ENCODE results near the gene NUBPL.
"Not testable (repeated sequence)": the region's sequence is repeated elsewhere in the genome, so short reads cannot be mapped to it uniquely, and the experiment has no call there.

The NUBPL gene

DNA sequence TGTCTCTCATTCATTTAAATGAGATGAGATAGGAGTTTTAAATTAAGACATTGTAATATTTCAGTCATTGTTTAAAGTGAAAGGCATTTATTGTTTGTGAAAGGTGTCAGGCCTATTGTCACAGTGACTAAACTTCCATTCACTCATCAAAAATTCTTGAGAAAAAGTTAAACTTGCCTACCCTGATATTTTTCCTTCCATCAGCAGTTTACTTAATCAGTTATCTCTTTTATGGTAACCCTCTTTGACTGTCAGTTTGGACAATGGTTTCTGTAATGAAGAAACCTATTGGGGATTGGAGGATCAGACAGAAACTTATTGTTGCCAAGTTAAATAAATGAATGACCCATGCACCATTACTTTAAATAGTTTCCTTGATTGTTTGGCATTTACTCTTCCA, 241.6 kb downstream of the NUBPL start:
- H3K4me1 Mint-ChIP-seq: no peaks in the 10 kb centered on the region
- peaks cover 27% of the 10 kb centered on the region for H3K36me3 Mint-ChIP-seq (ENCODE audit: low read depth)
- H3K9me3 Mint-ChIP-seq: peaks cover 9% of the 10 kb centered on the region
- H3K4me3 Mint-ChIP-seq: no peak overlapping the region
- no peaks in the 10 kb centered on the region for H3K27me3 Mint-ChIP-seq (ENCODE audit: low read depth)
- H3K27ac Mint-ChIP-seq: no peak overlapping the region
- TF ChIP-seq, protein P1, sequence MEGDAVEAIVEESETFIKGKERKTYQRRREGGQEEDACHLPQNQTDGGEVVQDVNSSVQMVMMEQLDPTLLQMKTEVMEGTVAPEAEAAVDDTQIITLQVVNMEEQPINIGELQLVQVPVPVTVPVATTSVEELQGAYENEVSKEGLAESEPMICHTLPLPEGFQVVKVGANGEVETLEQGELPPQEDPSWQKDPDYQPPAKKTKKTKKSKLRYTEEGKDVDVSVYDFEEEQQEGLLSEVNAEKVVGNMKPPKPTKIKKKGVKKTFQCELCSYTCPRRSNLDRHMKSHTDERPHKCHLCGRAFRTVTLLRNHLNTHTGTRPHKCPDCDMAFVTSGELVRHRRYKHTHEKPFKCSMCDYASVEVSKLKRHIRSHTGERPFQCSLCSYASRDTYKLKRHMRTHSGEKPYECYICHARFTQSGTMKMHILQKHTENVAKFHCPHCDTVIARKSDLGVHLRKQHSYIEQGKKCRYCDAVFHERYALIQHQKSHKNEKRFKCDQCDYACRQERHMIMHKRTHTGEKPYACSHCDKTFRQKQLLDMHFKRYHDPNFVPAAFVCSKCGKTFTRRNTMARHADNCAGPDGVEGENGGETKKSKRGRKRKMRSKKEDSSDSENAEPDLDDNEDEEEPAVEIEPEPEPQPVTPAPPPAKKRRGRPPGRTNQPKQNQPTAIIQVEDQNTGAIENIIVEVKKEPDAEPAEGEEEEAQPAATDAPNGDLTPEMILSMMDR (IDR thresholded peaks at IDR 0.05; ENCODE audit: unreplicated experiment in 3 of 3): no peak

DNA sequence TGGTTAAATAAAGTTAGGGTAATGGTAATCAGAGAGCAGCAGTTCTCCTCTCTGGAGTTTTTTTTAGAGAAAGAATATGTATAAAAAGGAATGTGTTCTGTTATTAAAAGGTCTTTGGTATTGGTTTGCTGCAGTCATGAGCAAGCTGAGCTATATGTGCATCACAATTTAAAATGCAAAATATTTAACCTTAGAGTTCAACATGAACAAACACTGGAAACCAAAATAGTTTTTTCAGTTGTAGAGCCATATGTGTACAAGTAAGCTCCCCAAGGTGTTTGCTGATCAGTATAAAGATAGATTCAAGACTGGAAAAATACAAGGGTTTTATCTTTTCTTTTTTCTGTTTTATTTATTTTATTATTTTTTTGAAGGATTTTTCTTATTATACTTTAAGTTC, 245.0 kb downstream of the NUBPL start:
- TF ChIP-seq, protein P1 (IDR thresholded peaks at IDR 0.05; ENCODE audit: unreplicated experiment in 3 of 3): no peak
- Mint-ChIP-seq H3K27me3 (ENCODE audit: low read depth) (no peaks in the 10 kb centered on the region), H3K4me3 (no peak overlapping the region), H3K36me3 (ENCODE audit: low read depth) (peaks cover 38% of the 10 kb centered on the region), H3K9me3 (peaks cover 20% of the 10 kb centered on the region), H3K4me1 (no peaks in the 10 kb centered on the region), H3K27ac (no peak overlapping the region)

DNA sequence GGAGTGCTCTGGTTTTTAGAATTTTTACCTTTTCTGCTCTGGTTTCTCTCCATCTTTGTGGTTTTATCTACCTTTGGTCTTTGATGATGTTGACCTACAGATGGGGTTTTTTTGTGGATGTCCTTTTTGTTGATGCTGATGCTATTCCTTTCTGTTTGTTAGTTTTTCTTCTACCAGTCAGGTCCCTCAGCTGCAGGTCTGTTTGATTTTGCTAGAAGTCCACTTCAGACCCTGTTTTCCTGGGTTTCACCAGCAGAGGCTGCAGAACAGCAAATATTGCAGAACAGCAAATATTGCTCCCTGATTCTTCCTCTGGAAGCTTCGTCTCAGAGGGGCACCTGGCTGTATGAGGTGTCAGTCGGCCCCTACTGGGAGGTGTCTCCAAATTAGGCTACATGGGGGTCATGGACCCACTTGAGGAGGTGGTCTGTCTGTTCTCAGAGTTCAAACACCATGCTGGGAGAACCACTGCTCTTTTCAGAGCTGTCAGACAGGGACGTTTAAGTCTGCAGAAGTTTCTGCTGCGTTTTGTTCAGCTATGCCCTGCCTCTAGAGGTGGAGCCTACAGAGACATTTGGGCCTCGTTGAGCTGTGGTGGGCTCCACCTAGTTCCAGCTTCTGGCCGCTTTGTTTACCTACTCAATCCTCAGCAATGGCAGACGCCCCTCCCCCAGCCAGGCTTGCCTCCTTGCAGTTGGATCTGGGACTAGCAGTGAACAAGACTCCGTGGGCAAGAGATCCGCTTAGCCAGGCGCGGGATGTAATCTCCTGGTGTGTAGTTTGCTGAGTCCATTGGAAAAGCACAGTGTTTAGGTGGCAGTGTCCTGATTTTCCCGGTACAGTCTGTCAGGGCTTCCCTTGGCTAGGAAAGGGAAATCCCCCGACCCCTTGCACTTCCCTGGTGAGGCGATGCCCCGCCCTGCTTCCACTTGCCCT, 250.8 kb downstream of the NUBPL start:
- H3K4me1 Mint-ChIP-seq; H3K27ac Mint-ChIP-seq; H3K27me3 Mint-ChIP-seq (ENCODE audit: low read depth); H3K4me3 Mint-ChIP-seq: not testable (repeated sequence)
- peaks cover 80% of the 10 kb centered on the region for H3K36me3 Mint-ChIP-seq (ENCODE audit: low read depth)
- H3K9me3 Mint-ChIP-seq: peaks cover 63% of the 10 kb centered on the region

DNA sequence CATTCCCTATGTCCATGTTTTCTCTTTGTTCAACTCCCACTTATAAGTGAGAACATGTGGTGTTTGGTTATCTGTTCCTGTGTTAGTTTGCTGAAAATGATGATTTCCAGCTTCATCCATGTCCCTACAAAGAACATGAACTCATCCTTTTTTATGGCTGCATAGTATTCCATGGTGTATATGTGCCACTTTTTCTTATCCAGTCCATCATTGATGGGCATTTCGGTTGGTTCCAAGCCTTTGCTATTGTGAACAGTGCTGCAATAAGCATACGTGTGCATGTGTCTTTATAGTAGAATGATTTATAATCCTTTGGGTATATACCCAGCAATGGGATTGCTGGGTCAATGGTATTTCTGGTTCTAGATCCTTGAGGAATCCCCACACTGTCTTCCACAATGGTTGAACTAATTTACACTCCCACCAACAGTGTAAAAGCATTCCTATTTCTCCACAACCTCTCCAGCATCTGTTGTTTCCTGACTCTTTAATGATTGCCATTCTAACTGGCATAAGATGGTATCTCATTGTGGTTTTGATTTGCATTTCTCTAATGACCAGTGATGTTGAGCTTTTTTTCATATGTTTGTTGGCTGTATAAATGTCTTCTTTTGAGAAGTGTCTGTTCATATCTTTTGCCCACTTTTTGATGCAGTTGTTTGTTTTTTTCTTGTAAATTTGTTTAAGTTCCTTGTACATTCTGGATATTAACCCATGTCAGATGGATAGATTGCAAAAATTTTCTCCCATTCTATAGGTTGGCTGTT, 252.7 kb downstream of the NUBPL start:
- not testable (repeated sequence) for H3K4me3 Mint-ChIP-seq; H3K27ac Mint-ChIP-seq; H3K27me3 Mint-ChIP-seq (ENCODE audit: low read depth); H3K4me1 Mint-ChIP-seq
- Mint-ChIP-seq H3K9me3 (peaks cover 69% of the 10 kb centered on the region), H3K36me3 (ENCODE audit: low read depth) (peaks cover 85% of the 10 kb centered on the region)

DNA sequence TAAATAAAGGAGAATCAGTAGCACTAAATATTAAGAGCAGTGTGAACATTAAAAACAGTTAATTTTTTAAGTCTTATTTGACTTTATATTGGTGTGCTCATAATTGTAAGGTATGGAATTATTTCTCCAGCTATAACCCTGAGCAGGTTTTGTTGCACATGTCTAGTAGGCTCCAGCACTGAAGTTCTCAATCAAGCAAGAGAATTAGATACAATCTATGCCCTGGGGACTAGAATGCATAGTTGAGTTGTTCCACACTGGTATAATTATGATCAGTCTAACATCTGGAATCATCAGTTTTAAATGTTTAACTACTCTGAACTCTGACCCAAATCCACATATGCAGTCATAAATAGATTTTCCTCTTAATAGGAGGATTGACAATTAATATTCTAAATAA, 258.1 kb downstream of the NUBPL start:
- peaks cover 39% of the 10 kb centered on the region for H3K36me3 Mint-ChIP-seq (ENCODE audit: low read depth)
- peaks cover 32% of the 10 kb centered on the region for H3K9me3 Mint-ChIP-seq
- H3K4me3 Mint-ChIP-seq: no peak overlapping the region
- no peak overlapping the region for H3K27ac Mint-ChIP-seq
- H3K4me1 Mint-ChIP-seq: no peaks in the 10 kb centered on the region
- no peaks in the 10 kb centered on the region for H3K27me3 Mint-ChIP-seq (ENCODE audit: low read depth)
- TF ChIP-seq, protein P1 (IDR thresholded peaks at IDR 0.05; ENCODE audit: unreplicated experiment in 3 of 3): no peak

DNA sequence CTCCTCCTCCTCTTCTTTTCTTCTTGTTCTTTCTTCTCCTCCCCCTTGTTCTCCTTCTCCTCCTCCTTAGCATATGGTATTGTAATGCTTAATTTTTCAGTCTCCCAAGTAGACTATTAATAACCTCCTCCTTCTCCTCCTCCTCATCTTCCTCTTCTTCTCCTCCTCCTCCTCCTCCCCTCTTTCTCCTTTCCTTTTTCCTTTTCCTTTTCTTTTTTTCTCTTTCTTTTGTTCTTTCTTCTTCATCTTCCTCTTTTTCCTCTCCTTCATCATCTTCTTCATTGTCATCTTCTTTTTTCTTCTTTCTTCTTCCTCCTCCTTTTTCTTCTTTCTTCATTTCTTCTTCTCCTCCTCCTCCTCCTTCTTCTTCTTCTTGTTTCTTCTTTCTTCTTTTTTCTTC, 264.3 kb downstream of the NUBPL start:
- Mint-ChIP-seq H3K27me3 (ENCODE audit: low read depth) (no peaks in the 10 kb centered on the region), H3K27ac (peak overlapping the region in 2 of 3 experiments; percentile 2 to 8), H3K36me3 (ENCODE audit: low read depth) (peaks cover 5% of the 10 kb centered on the region), H3K9me3 (no peaks in the 10 kb centered on the region), H3K4me1 (peaks cover 16% of the 10 kb centered on the region), H3K4me3 (no peak overlapping the region)
- TF ChIP-seq, protein P1 (IDR thresholded peaks at IDR 0.05; ENCODE audit: unreplicated experiment in 3 of 3): no peak
